HCT116 (cell line): ENCODE measurements around the gene CTSL. TPM values are rescaled to one million over a fixed set of nuclear protein-coding genes. Genes with fewer than 3 reads are reported as not detected.

Source experiments
- ATAC-seq: fragments of 200-7000 bp; cut with Tn5 transposase; 2 replicates; pipeline ENCODE4 v1.9.1; 2020; ENCODE audit warnings: mild to moderate bottlenecking, moderate library complexity
- BruUV-seq: library from RNA; stranded (reverse); fragments of 400-500 nt; replicated peaks from 2 replicates; lab custom pipeline; 2021; lab: Mats Ljungman, UMichigan
- CTCF ChIA-PET: fragments of 300-600 bp; sonication (Branson Sonifier 250); formaldehyde crosslinking; loops from one replicate; lab custom pipeline; 2021; ENCODE audit warnings: antibody characterized with exemption; lab: Charles Lee
- POLR2A ChIA-PET: fragments of 300-600, 350-600 bp; sonication (Branson Sonifier 250); formaldehyde crosslinking; loops from one replicate; lab custom pipeline; 2021; ENCODE audit warnings: antibody characterized with exemption; lab: Charles Lee
- RAD21 ChIA-PET, 2 experiments: fragments of 300-600 bp; sonication (Branson Sonifier 250); formaldehyde crosslinking; loops; one replicate each; lab custom pipeline; 2023; ENCODE audit warnings: low total read pairs in 2 of 2; ENCODE audit not compliant: uncharacterized antibody in 2 of 2, unreplicated experiment in 2 of 2, low non-redundant PET in 1 of 2; lab: Charles Lee
- DNase-seq: peaks from one replicate; pipeline ENCODE4 v3.0.0-alpha.2; 2010; ENCODE audit warnings: low read depth, low spot score
- H2AFZ ChIP-seq: fragments of 200-600 bp; shearing (Covaris generic), sonication (generic); 2 replicates; pipeline ENCODE4 v1.6.1; 2017; ENCODE audit warnings: low read depth, mixed run types, mixed read lengths, antibody characterized with exemption, low read length; ENCODE audit not compliant: poor library complexity, severe bottlenecking
- H3K27ac ChIP-seq: 2 replicates; pipeline ENCODE4 v1.5.1; 2012; ENCODE audit warnings: low read depth, low read length
- H3K27me3 ChIP-seq: fragments of 200-600 bp; sonication (generic); 2 replicates; pipeline ENCODE4 v1.6.1; 2016; ENCODE audit warnings: mixed run types, low read length, mixed read lengths; ENCODE audit not compliant: insufficient read depth
- H3K36me3 ChIP-seq, 2 experiments: fragments of 200-500 bp in 1 of 2; fragments of 200-600 bp in 1 of 2; sonication (Bioruptor generic) in 1 of 2; sonication (generic) in 1 of 2; 2 replicates each; pipeline versions ENCODE4 v1.5.1 to v1.6.1; 2014 to 2016; ENCODE audit warnings: low read length in 2 of 2, inconsistent platforms in 1 of 2, mixed read lengths in 1 of 2, mixed run types in 1 of 2; ENCODE audit not compliant: insufficient read depth in 2 of 2, control insufficient read depth in 1 of 2
- H3K4me1 ChIP-seq, 2 experiments: fragments of 200-600 bp in 1 of 2; sonication (generic) in 1 of 2; 2 replicates each; pipeline versions ENCODE4 v1.5.1 to v1.6.1; 2012 to 2017; ENCODE audit warnings: low read length in 2 of 2, inconsistent platforms in 1 of 2, mild to moderate bottlenecking in 1 of 2, mixed read lengths in 1 of 2, mixed run types in 1 of 2, moderate library complexity in 1 of 2; ENCODE audit not compliant: insufficient read depth in 2 of 2, control insufficient read depth in 1 of 2
- H3K4me2 ChIP-seq: fragments of 200-600 bp; sonication (generic); 2 replicates; pipeline ENCODE4 v1.6.1; 2017; ENCODE audit warnings: mixed run types, low read length, mixed read lengths
- H3K4me3 ChIP-seq, 2 experiments: fragments of 200-600 bp in 1 of 2; sonication (generic) in 1 of 2; replicated peaks in 1 of 2; 2 replicates each; pipeline ENCODE4 v1.5.1; 2011 to 2016; ENCODE audit warnings: low read length in 2 of 2, control low read depth in 1 of 2, low read depth in 1 of 2, mild to moderate bottlenecking in 1 of 2, mixed read lengths in 1 of 2, mixed run types in 1 of 2
- H3K79me2 ChIP-seq: fragments of 200-600 bp; sonication (generic); 2 replicates; pipeline ENCODE4 v1.6.1; 2017; ENCODE audit warnings: mild to moderate bottlenecking, mixed run types, low read length, moderate library complexity, mixed read lengths; ENCODE audit not compliant: insufficient read depth
- H3K9ac ChIP-seq: fragments of 200-600 bp; sonication (generic); 2 replicates; pipeline ENCODE4 v1.6.1; 2016; ENCODE audit warnings: low read length, mixed read lengths
- H3K9me2 ChIP-seq: fragments of 200-600 bp; sonication (generic), shearing (Covaris generic); 2 replicates; pipeline ENCODE4 v1.6.1; 2017; ENCODE audit warnings: mixed run types, mild to moderate bottlenecking, moderate library complexity; ENCODE audit not compliant: insufficient read depth
- H3K9me3 ChIP-seq, 2 experiments: fragments of 200-500 bp in 1 of 2; fragments of 200-600 bp in 1 of 2; sonication (Bioruptor generic) in 1 of 2; sonication (generic) in 1 of 2; 2 replicates each; pipeline ENCODE4 v1.6.1; 2014 to 2017; ENCODE audit warnings: low read length in 2 of 2, mixed read lengths in 2 of 2, inconsistent platforms in 1 of 2, low read depth in 1 of 2, mild to moderate bottlenecking in 1 of 2, mixed run types in 1 of 2, moderate library complexity in 1 of 2; ENCODE audit not compliant: control insufficient read depth in 1 of 2, insufficient read depth in 1 of 2
- H4K20me1 ChIP-seq: fragments of 200-600 bp; sonication (generic), shearing (Covaris generic); 2 replicates; pipeline ENCODE4 v1.6.1; 2017; ENCODE audit warnings: mixed run types, mild to moderate bottlenecking, moderate library complexity; ENCODE audit not compliant: insufficient read depth
- ATF3 ChIP-seq: IDR thresholded peaks from 2 replicates; pipeline ENCODE4 v1.6.1; 2012
- CEBPB ChIP-seq: IDR thresholded peaks from 2 replicates; pipeline ENCODE4 v1.6.1; 2012; ENCODE audit warnings: low read depth
- EGR1 ChIP-seq: IDR thresholded peaks from 2 replicates; pipeline ENCODE4 v1.6.1; 2012; ENCODE audit warnings: low read depth
- EZH2 ChIP-seq: fragments of 200-600 bp; sonication (generic); IDR thresholded peaks from 2 replicates; pipeline ENCODE4 v1.6.1; 2017; ENCODE audit warnings: antibody characterized with exemption, mixed run types
- EZH2phosphoT487 ChIP-seq: fragments of 200-600 bp; IDR thresholded peaks from 2 replicates; pipeline ENCODE4 v1.6.1; 2018; ENCODE audit warnings: antibody characterized with exemption, borderline replicate concordance
- FOSL1 ChIP-seq: IDR thresholded peaks from 2 replicates; pipeline ENCODE4 v1.6.1; 2012; ENCODE audit warnings: low read depth
- JUND ChIP-seq: IDR thresholded peaks from 2 replicates; pipeline ENCODE4 v1.6.1; 2012
- POLR2AphosphoS5 ChIP-seq: IDR thresholded peaks from 2 replicates; pipeline ENCODE4 v1.6.1; 2011; ENCODE audit warnings: mild to moderate bottlenecking, low read depth, low read length, moderate library complexity
- RAD21 ChIP-seq: IDR thresholded peaks from 2 replicates; pipeline ENCODE4 v1.6.1; 2012; ENCODE audit warnings: low read depth, mild to moderate bottlenecking
- SIN3A ChIP-seq: IDR thresholded peaks from 2 replicates; pipeline ENCODE4 v1.6.1; 2012; ENCODE audit warnings: low read depth
- SP1 ChIP-seq: IDR thresholded peaks from 2 replicates; pipeline ENCODE4 v1.6.1; 2012; ENCODE audit warnings: low read depth
- SRF ChIP-seq: IDR thresholded peaks from 2 replicates; pipeline ENCODE4 v1.6.1; 2012; ENCODE audit warnings: low read depth
- TCF7L2 ChIP-seq: IDR thresholded peaks from 2 replicates; pipeline ENCODE4 v1.7.0; 2011; ENCODE audit warnings: borderline replicate concordance, inconsistent platforms; ENCODE audit not compliant: insufficient read depth, insufficient read length; ENCODE audit errors: extremely low read depth
- YY1 ChIP-seq: IDR thresholded peaks from 2 replicates; pipeline ENCODE4 v1.6.1; 2011; ENCODE audit warnings: low read length, low read depth, moderate library complexity, mild to moderate bottlenecking; ENCODE audit not compliant: insufficient replicate concordance; ENCODE audit errors: extremely low read depth
- ZBTB33 ChIP-seq: IDR thresholded peaks from 2 replicates; pipeline ENCODE4 v1.6.1; 2011; ENCODE audit warnings: mild to moderate bottlenecking, low read length, moderate library complexity; ENCODE audit not compliant: insufficient replicate concordance; ENCODE audit errors: extremely low read depth
- ZFX ChIP-seq: fragments of 450-650 bp; IDR thresholded peaks from 2 replicates; pipeline ENCODE4 v1.6.1; 2017
- ZNF274 ChIP-seq: fragments of 200-500 bp; sonication (Bioruptor generic); IDR thresholded peaks from 2 replicates; pipeline ENCODE4 v1.6.1; 2014; ENCODE audit warnings: mild to moderate bottlenecking, low read depth, low read length, inconsistent platforms
- intact Hi-C: fragments of 100-400 bp; cut with micrococcal nuclease; formaldehyde crosslinking; loops from 2 replicates; pipeline ENCODE4 v1.10.0; 2022
- total RNA-seq: library from RNA; stranded (reverse); gene quantifications from one replicate; pipeline ENCODE4 v1.2.1, GENCODE V29; 2021; ENCODE audit not compliant: unreplicated experiment
- TF ChIP-seq, protein P1 (sequence below), 3 experiments: fragments of 200-600 bp in 1 of 3; sonication (generic) in 1 of 3; IDR thresholded peaks in 2 of 3; conservative IDR thresholded peaks in 1 of 3; 2 replicates each; pipeline ENCODE4 v1.5.1; 2012 to 2017; ENCODE audit warnings: low read depth in 2 of 3, low read length in 2 of 3, antibody characterized with exemption in 1 of 3, borderline replicate concordance in 1 of 3, control low read depth in 1 of 3, mild to moderate bottlenecking in 1 of 3, mixed read lengths in 1 of 3, mixed run types in 1 of 3, moderate library complexity in 1 of 3; ENCODE audit not compliant: insufficient read depth in 1 of 3

Gene CTSL
- total RNA-seq, 1 experiment from 2014 or later, result 63.1 TPM

- CTCF ChIA-PET, result no interaction called here
- no TSS peak for BruUV-seq
- POLR2A ChIA-PET, result no interaction called here
- no peaks in the 10 kb centered on the region for H3K36me3 ChIP-seq
- no peak overlapping the region for H3K9ac ChIP-seq
- no peak for TF ChIP-seq EGR1
- TF ChIP-seq CEBPB, result no peak
- no peak for TF ChIP-seq SRF
- no peak for TF ChIP-seq SP1
- TF ChIP-seq YY1, result no peak
- TF ChIP-seq ZNF274, result no peak
- TF ChIP-seq JUND, result no peak
- no peak for TF ChIP-seq ZBTB33
- no peak for TF ChIP-seq TCF7L2
- no peak for TF ChIP-seq POLR2AphosphoS5
- TF ChIP-seq EZH2phosphoT487, result no peak
- TF ChIP-seq ATF3, result no peak
- TF ChIP-seq RAD21, result no peak
- TF ChIP-seq ZFX, result no peak
- TF ChIP-seq FOSL1, result no peak
- TF ChIP-seq EZH2, result no peak
- TF ChIP-seq, protein P1, sequence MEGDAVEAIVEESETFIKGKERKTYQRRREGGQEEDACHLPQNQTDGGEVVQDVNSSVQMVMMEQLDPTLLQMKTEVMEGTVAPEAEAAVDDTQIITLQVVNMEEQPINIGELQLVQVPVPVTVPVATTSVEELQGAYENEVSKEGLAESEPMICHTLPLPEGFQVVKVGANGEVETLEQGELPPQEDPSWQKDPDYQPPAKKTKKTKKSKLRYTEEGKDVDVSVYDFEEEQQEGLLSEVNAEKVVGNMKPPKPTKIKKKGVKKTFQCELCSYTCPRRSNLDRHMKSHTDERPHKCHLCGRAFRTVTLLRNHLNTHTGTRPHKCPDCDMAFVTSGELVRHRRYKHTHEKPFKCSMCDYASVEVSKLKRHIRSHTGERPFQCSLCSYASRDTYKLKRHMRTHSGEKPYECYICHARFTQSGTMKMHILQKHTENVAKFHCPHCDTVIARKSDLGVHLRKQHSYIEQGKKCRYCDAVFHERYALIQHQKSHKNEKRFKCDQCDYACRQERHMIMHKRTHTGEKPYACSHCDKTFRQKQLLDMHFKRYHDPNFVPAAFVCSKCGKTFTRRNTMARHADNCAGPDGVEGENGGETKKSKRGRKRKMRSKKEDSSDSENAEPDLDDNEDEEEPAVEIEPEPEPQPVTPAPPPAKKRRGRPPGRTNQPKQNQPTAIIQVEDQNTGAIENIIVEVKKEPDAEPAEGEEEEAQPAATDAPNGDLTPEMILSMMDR (IDR thresholded peaks at IDR 0.05 in 2 of 3, conservative IDR thresholded peaks at IDR 0.05 in 1 of 3; ENCODE audit: borderline replicate concordance in 1 of 3, insufficient read depth in 1 of 3, low read depth in 2 of 3, low read length in 2 of 3), result no peak
- no peak for TF ChIP-seq SIN3A
- no peak for ATAC-seq
- H3K79me2 ChIP-seq, result no peaks in the 10 kb centered on the region
- no peak overlapping the region for H2AFZ ChIP-seq
- no peak for DNase-seq
- no peaks in the 10 kb centered on the region for H3K9me3 ChIP-seq
- H3K27ac ChIP-seq, result no peak overlapping the region
- no peaks in the 10 kb centered on the region for H3K27me3 ChIP-seq
- intact Hi-C loops, result no loop called here
- no peak overlapping the region for H3K4me2 ChIP-seq
- no peaks in the 10 kb centered on the region for H4K20me1 ChIP-seq
- RAD21 ChIA-PET, result no interaction called here
- no peak overlapping the region for H3K4me3 ChIP-seq
- H3K9me2 ChIP-seq, result no peaks in the 10 kb centered on the region
- peaks cover 7 to 12% of the 10 kb centered on the region in 2 experiments for H3K4me1 ChIP-seq
Measured at GRCh38 chr9:87763286-87763685, 37.4 kb downstream of the CTSL start.
